ENCODE measurements around the gene SNX20. TPM values are rescaled to one million over a fixed set of nuclear protein-coding genes. Genes with fewer than 3 reads are reported as not detected.

Gene SNX20
- total RNA-seq, 4 donors from 2014 or later: 0.76 to 7.7 (median 4.4) TPM

DNA sequence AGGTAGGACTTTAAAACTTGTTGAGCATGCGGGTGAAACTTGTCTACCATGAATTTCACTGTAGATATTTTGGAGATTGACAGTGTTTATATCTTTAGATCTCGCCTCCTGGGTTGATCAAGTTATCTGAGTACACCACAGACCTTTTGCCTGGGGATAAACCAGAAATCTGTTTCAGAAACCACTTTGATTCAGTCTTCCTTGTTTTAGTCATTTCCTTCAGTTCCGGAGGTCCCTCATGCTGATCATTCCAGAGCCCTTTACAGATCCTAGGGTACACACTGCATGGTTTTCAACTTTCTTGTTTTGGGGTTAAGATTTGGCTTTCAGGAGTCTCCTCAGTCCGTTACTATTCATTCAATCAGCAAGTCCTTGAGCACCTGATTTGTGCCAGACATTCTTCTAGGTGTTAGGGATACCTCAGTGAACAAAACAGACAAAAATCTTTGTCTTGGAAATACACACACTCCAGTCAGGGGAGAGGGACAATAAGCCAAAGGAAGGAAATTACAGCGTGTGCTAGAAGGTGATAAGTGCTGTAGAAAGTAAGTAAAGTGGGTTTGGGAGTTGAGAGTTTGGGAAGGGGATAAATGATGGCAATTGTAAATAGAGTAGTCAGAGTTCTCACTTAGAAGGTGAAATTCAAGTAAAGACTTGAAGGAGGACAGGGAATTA lies 24.5 kb upstream of the SNX20 start:
- intact Hi-C loops (cut with DNase I; ENCODE audit: low total_unique reads): no loop called here
- no peaks in the 10 kb centered on the region for H3K36me3 ChIP-seq
- DNase-seq: no peak
- no peaks in the 10 kb centered on the region for H3K9me3 ChIP-seq
- no peaks in the 10 kb centered on the region for H3K4me1 ChIP-seq
- TF ChIP-seq, protein P1, sequence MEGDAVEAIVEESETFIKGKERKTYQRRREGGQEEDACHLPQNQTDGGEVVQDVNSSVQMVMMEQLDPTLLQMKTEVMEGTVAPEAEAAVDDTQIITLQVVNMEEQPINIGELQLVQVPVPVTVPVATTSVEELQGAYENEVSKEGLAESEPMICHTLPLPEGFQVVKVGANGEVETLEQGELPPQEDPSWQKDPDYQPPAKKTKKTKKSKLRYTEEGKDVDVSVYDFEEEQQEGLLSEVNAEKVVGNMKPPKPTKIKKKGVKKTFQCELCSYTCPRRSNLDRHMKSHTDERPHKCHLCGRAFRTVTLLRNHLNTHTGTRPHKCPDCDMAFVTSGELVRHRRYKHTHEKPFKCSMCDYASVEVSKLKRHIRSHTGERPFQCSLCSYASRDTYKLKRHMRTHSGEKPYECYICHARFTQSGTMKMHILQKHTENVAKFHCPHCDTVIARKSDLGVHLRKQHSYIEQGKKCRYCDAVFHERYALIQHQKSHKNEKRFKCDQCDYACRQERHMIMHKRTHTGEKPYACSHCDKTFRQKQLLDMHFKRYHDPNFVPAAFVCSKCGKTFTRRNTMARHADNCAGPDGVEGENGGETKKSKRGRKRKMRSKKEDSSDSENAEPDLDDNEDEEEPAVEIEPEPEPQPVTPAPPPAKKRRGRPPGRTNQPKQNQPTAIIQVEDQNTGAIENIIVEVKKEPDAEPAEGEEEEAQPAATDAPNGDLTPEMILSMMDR (IDR thresholded peaks at IDR 0.05): no peak
- TF ChIP-seq POLR2A (IDR thresholded peaks at IDR 0.05): no peak
- H3K27ac ChIP-seq: no peak overlapping the region
- H3K27me3 ChIP-seq: no peaks in the 10 kb centered on the region
- H3K4me3 ChIP-seq: no peak overlapping the region

DNA sequence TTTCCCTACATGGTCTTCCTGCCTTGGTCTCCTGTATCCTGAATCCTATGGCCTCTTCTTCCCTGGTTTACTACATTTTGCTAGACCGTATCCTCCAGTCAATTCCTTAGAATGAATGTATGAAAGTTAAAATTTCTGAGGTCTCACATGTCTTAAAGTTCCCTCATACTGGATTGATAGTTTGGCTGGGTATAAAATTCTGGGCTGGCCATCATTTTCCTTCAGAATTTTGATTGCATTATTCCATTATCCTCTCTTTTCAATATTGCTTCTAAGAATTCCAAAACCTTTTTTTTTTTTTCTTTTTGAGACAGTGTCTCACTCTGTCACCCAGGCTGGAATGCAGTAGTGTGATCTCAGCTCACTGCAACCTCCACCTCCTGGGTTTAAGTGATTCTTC lies 23.1 kb upstream of the SNX20 start:
- Histone ChIP-seq H3K27ac (no peak overlapping the region), H3K36me3 (no peaks in the 10 kb centered on the region), H3K27me3 (no peaks in the 10 kb centered on the region), H3K4me3 (no peak overlapping the region), H3K9me3 (no peaks in the 10 kb centered on the region), H3K4me1 (no peaks in the 10 kb centered on the region)
- no peak for TF ChIP-seq POLR2A (IDR thresholded peaks at IDR 0.05)
- TF ChIP-seq, protein P1 (IDR thresholded peaks at IDR 0.05): no peak
- DNase-seq: no peak
- intact Hi-C loops (cut with DNase I; ENCODE audit: low total_unique reads): no loop called here

DNA sequence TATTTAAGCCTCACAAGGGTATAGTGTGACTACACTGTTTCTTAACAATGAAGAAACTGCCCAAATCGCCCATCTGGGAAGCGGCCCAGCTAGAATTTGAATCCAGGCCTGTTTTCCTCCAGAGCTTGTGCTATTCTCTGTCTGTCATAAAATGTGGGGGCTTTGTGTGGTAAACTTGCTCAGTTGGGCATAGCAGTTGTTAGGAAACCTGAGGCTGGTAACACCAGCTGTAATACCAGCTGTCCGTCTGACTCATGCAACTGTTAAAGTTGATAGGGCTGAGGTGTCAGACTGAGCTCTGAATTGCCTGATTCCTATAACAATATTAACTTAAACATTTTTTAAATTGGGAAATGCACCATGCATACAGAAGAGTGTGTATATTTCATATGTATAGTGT lies 21.6 kb upstream of the SNX20 start:
- TF ChIP-seq, protein P1 (IDR thresholded peaks at IDR 0.05): no peak
- no peak for TF ChIP-seq POLR2A (IDR thresholded peaks at IDR 0.05)
- Histone ChIP-seq H3K9me3 (no peaks in the 10 kb centered on the region), H3K27me3 (no peaks in the 10 kb centered on the region), H3K4me3 (no peak overlapping the region), H3K27ac (no peak overlapping the region), H3K36me3 (no peaks in the 10 kb centered on the region), H3K4me1 (no peaks in the 10 kb centered on the region)
- no peak for DNase-seq
- intact Hi-C loops (cut with DNase I; ENCODE audit: low total_unique reads): no loop called here

DNA sequence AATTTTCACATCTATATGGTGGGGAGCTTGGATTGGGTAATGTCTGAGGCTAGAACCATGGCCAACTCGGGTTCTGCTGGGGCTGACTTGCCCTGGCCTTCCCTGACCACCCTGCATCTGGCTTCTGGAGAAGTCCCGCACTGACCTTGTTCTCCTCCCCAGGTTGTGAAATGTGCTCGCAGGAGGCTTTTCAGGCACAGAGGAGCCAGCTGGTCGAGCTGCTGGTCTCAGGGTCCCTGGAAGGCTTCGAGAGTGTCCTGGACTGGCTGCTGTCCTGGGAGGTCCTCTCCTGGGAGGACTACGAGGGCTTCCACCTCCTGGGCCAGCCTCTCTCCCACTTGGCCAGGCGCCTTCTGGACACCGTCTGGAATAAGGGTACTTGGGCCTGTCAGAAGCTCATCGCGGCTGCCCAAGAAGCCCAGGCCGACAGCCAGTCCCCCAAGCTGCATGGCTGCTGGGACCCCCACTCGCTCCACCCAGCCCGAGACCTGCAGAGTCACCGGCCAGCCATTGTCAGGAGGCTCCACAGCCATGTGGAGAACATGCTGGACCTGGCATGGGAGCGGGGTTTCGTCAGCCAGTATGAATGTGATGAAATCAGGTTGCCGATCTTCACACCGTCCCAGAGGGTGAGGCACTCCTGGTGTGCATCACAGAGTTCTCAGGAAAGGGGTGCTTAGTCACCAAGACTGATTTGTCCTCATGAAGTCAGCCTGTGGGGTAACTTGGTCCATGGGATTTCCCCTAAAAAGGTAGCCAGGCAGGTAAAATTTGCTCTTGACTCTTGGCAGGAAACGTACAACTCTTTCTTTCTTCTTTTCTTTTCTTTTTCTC lies 18.4 kb upstream of the SNX20 start:
- H3K27ac ChIP-seq: no peak overlapping the region
- no peaks in the 10 kb centered on the region for H3K36me3 ChIP-seq
- TF ChIP-seq, protein P1 (IDR thresholded peaks at IDR 0.05): no peak
- TF ChIP-seq POLR2A (IDR thresholded peaks at IDR 0.05): no peak
- intact Hi-C loops (cut with DNase I; ENCODE audit: low total_unique reads): no loop called here
- H3K4me3 ChIP-seq: no peak overlapping the region
- no peak for DNase-seq
- no peaks in the 10 kb centered on the region for H3K9me3 ChIP-seq
- H3K27me3 ChIP-seq: no peaks in the 10 kb centered on the region
- H3K4me1 ChIP-seq: no peaks in the 10 kb centered on the region
